Measurements from ENCODE around the gene AQP12B.
"Not testable (repeated sequence)": the region's sequence is repeated elsewhere in the genome, so short reads cannot be mapped to it uniquely, and the experiment has no call there.

- not testable (repeated sequence) for TF ChIP-seq ZNF274 (IDR thresholded peaks at IDR 0.05; ENCODE audit: low read depth, low read length); SUZ12 (IDR thresholded peaks at IDR 0.05; ENCODE audit: extremely low read depth, insufficient read depth, insufficient read length); YY1 (IDR thresholded peaks at IDR 0.05; ENCODE audit: insufficient read depth, insufficient read length)
Measured at GRCh38 chr2:240678043-240678442, 4.6 kb downstream of the AQP12B start.
